HG03175 (cell line): ENCODE results near the gene MZB1.
"Not testable (repeated sequence)": the region's sequence is repeated elsewhere in the genome, so short reads cannot be mapped to it uniquely, and the experiment has no call there.

Source experiments
- ATAC-seq: cut with Tn5 transposase; IDR thresholded peaks from one replicate; pipeline ENCODE4 v1.9.1; 2021; ENCODE audit warnings: mild to moderate bottlenecking, moderate library complexity; ENCODE audit not compliant: unreplicated experiment

MZB1 gene

GRCh38 chr5:139410993-139411828, 21.5 kb upstream of the MZB1 start:
- no peak for ATAC-seq

- no peak for ATAC-seq
Observed at GRCh38 chr5:139410121-139410992, 20.6 kb upstream of the MZB1 start.

DNA sequence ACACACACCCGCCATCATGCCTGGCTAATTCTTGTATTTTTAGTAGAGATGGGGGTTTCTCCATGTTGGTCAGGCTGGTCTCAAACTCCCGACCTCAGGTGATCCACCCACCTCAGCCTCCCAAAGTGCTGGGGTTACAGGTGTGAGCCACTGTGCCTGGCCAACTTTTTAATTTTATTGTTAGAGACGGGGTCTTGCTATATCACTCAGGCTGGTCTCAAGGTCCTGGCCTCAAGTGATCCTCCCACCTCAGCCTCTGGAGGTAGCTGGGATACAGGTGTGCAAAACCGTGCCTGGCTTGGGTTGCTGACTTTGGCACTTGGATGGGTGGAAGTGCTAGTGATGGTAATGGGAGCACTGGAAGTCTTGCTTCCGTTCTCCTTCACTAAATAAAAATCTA, 19.4 kb upstream of the MZB1 start:
- ATAC-seq = not testable (repeated sequence)

- ATAC-seq = no peak
Observed at GRCh38 chr5:139408191-139408590, 18.5 kb upstream of the MZB1 start.

DNA sequence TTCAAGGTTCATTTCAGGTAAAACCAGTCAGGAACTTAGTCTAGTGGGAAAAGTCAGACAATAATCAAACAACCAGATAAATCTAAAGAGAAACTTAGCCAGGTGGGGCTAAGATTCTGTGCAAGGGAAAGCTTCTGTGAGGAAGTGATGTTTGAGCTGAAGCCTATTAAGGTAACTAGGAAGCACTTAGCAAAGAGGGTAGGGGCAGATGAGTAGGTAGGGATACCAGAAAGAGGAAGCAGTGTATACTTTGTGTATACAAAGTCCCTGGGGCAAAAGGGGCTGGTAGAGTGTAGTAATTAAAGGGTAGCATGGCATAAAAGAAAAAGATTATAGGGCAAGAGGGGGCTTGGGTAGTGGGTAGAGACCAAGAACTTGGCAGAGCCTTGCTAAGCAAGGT, 17.8 kb upstream of the MZB1 start:
- ATAC-seq = no peak

- ATAC-seq = no peak
Observed at GRCh38 chr5:139406963-139407362, 17.2 kb upstream of the MZB1 start.

- ATAC-seq = no peak
Observed at GRCh38 chr5:139404484-139404840, 14.7 kb upstream of the MZB1 start.

DNA sequence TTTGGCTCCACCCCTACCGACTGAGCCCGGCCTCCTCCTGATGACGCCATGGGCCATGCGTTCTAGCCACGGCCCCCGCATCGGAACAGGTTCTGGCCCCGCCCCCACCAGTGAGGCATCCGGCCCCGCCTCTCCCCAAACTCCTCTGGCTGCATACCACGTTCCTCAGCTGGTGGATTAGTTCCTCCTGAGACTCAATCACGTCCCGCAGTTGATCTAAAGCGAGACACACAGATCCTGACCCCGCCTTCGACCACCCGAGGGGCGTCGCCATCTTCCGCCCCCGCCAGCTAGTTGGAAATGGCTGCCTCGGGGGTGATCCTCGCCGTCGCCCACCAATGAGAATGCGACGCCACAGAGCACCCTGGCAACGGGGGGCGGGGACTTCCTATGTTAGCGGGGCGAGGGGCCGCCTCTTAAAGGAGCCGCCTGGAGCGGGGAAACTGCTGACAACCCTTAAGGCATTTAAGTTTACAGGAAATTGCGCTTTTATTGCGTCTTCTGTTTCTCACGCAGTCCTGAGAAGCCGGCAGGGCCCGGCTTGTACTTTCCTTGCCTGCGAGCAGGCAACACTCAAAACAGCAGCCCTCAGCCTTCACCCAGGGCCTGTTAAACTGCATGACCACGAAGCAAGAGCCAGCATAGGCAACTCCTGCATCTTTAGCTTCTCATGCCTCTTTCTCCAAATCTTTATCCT, 14.2 kb upstream of the MZB1 start, which contains the start of gene SPATA24:
Gene SPATA24, minus strand, starts transcription at position 303 of the 697 bp plus-strand sequence. Its CDS starts 29 bp downstream, at position 274.
- ATAC-seq = peak; percentile 88

DNA sequence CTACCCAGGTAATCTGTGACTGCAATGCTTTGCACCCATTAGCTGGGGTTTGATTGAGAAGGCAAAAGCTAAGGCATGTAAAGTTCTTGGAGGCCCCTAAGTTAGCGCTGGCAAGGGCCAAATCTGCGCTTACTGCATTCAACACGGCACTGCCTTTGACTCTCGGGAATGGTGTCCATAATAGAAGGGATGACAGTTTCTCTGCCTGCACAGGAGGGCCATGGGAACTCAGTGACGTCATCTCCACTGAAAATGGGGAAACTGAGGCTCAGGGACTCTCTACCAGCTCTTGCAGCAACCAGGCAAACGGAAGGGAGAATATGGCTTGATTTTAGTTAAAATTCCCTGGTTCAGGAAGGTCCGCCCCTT, 13.7 kb upstream of the MZB1 start:
- ATAC-seq = no peak

- no peak for ATAC-seq
Observed at GRCh38 chr5:139402561-139403158, 12.9 kb upstream of the MZB1 start.

- no peak for ATAC-seq
Observed at GRCh38 chr5:139401546-139401945, 11.8 kb upstream of the MZB1 start.

DNA sequence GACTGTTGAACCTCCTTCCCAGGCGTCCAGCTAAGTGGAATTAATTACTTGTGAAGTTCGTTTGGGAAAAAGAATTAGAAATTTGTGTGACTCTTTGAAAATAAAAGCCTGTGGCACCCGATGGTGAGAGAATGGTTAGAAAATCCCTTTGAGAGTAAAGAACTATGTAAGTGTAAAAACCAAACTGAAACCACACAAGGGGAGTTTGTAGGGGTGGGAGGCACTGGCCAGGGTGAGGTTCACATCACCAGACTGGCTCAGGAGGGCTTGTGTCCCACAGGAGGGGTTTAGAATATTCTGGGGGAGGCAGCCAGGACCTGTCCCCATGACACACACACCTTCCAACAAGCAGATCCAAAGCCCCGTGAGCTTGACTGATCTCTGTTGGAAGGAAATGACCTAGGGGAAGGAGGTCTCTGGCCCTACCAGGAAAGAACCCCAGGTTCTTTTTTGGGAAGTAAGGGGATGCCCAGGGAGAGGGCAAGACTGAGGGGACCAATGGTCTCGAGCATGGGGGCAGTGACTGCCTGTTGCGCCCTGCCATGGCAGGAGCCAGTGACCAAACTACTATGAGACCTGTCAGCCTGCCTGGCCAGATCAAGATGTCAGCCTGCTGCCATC, 9.9 kb upstream of the MZB1 start:
- ATAC-seq = no peak

DNA sequence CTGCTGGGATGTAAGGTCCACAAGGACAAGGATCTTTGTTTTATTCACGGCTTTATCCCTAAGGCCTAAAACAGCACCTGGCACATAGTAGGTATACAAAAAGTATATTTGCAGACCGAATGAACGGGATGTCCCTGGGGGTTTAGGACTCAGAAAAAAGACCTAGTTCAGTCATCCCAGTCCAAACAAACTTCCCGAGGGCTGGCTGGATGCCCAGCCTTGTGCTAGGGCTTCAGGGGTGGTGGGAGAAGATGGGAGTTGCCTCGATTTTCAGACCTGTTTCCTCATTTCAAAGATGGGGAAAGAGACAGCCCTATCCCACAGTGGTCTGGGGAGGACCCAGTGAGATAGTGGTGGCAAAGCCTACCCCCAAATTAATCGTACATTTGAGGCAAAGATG, 8.2 kb upstream of the MZB1 start:
- no peak for ATAC-seq

- no peak for ATAC-seq
Observed at GRCh38 chr5:139396691-139397090, 7.0 kb upstream of the MZB1 start.

- no peak for ATAC-seq
Observed at GRCh38 chr5:139395844-139396640, 6.3 kb upstream of the MZB1 start.

DNA sequence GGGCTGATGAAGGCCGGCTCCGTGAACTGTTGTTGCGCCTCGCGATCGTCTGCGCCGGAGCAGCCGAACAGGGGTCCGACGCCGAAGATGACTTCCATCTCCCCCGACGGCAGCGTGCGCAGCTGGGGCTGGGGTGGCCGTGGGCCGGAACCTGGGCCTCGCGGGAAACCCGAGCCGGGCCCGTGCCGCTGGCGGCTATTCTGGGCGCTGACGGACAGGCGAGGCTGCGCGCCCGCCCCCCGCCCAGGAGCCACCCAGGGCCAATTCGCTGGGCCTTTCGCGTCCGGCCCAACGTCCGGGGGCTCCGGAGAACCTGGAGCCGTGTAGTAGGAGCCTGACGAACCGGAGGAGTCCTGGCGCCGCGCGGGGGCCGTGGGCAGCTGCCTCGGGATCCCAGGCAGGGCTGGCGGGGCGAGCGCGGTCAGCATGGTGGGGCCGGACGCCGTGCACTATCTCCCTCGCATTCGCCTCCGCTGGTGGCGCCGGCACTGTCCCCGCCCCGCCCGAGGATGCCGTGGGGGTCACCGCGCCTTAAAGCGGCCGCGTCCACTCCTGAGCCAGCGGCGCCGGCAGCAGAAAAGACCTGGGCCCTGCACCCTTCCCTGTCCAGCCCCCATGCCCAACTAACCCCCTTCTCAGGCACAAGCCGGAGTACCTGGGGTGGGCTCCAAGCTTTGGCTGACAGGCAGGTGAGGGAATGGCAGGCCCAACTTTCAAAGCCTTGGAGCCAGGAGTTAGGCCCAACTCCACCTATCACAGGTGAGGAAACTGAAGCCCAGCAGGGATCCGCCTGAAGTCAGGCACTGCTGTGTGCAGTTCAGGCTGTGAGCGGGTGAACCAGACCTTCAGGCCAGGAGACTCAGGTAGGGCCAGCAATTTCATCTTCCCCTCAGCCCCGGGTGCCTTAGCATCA, 5.2 kb upstream of the MZB1 start, which contains the start of gene PROB1:
Gene PROB1, minus strand, starts transcription at position 451 of the 913 bp plus-strand sequence. Its CDS starts 23 bp downstream, at position 428.
- no peak for ATAC-seq

- ATAC-seq = no peak
Observed at GRCh38 chr5:139394123-139394653, 4.5 kb upstream of the MZB1 start.

GRCh38 chr5:139393497-139394122, 3.9 kb upstream of the MZB1 start:
- no peak for ATAC-seq
